Measurements from ENCODE around the gene EPHB2. TPM values are rescaled to one million over a fixed set of nuclear protein-coding genes. Genes with fewer than 3 reads are reported as not detected.

EPHB2 gene
- total RNA-seq, 1 experiment from 2014 or later = 18.5 TPM

- no peak for TF ChIP-seq FOXP4 (CRISPR knock-in tag; IDR thresholded peaks at IDR 0.05)
These were observed 99.1 kb downstream of the EPHB2 start (continued) for GRCh38 chr1:22809783-22810182.

GRCh38 chr1:22810378-22810777, 99.7 kb downstream of the EPHB2 start:
- ChIA-PET CTCF (no interaction called here), POLR2A (no interaction called here)
- Mint-ChIP-seq H3K27me3 (ENCODE audit: low read depth) (no peaks in the 10 kb centered on the region), H3K27ac (no peak overlapping the region), H3K9me3 (no peaks in the 10 kb centered on the region), H3K36me3 (no peaks in the 10 kb centered on the region), H3K4me3 (no peak overlapping the region), H3K4me1 (peaks cover 10% of the 10 kb centered on the region)
- no peak for ATAC-seq
- TF ChIP-seq E2F1 (CRISPR knock-in tag; IDR thresholded peaks at IDR 0.05) (no peak), E2F5 (CRISPR knock-in tag; IDR thresholded peaks at IDR 0.05) (no peak), MAX (CRISPR knock-in tag; IDR thresholded peaks at IDR 0.05) (no peak), MXD4 (CRISPR knock-in tag; IDR thresholded peaks at IDR 0.05; ENCODE audit: borderline replicate concordance) (no peak), FOXK1 (CRISPR knock-in tag; IDR thresholded peaks at IDR 0.05) (no peak), CBFB (CRISPR knock-in tag; IDR thresholded peaks at IDR 0.05; ENCODE audit: low read depth) (no peak), ZNF512 (CRISPR knock-in tag; IDR thresholded peaks at IDR 0.05; ENCODE audit: borderline replicate concordance) (no peak), PRRX2 (CRISPR knock-in tag; IDR thresholded peaks at IDR 0.05) (no peak), USF1 (CRISPR knock-in tag; IDR thresholded peaks at IDR 0.05) (no peak), JAZF1 (CRISPR knock-in tag; IDR thresholded peaks at IDR 0.05) (no peak), ATF1 (CRISPR knock-in tag; IDR thresholded peaks at IDR 0.05) (no peak), ZNF532 (CRISPR knock-in tag; IDR thresholded peaks at IDR 0.05; ENCODE audit: borderline replicate concordance) (no peak)
- DNase-seq (ENCODE audit: low spot score) = no peak
